SU-DHL-6 (cell line): ENCODE results near the gene DGLUCY.

Experiments used
- H2AFZ ChIP-seq: fragments of 200-600 bp; sonication (generic); 2 replicates; pipeline ENCODE4 v1.6.1; 2014; ENCODE audit warnings: low read depth, mild to moderate bottlenecking, moderate library complexity, mixed read lengths, antibody characterized with exemption, low read length; ENCODE audit not compliant: severe bottlenecking
- H3F3A ChIP-seq: fragments of 200-600 bp; shearing (Covaris generic); 2 replicates; pipeline ENCODE4 v1.6.0; 2016; ENCODE audit warnings: antibody characterized with exemption, mild to moderate bottlenecking; ENCODE audit not compliant: insufficient read depth
- H3K27ac ChIP-seq: fragments of 200-600 bp; sonication (generic); 2 replicates; pipeline ENCODE4 v1.5.1; 2016; ENCODE audit warnings: low read depth, mild to moderate bottlenecking, low read length, moderate library complexity, mixed read lengths
- H3K27me3 ChIP-seq: fragments of 200-600 bp; sonication (generic), shearing (Covaris generic); 2 replicates; pipeline ENCODE4 v1.6.0; 2014; ENCODE audit warnings: mild to moderate bottlenecking, low read length
- H3K36me3 ChIP-seq: fragments of 200-600 bp; sonication (generic); 2 replicates; pipeline ENCODE4 v1.6.1; 2014; ENCODE audit warnings: mild to moderate bottlenecking, low read length, mixed read lengths
- H3K4me2 ChIP-seq: fragments of 300-600, 200-600 bp; shearing (Covaris generic), sonication (generic); 2 replicates; pipeline ENCODE4 v1.6.0; 2014; ENCODE audit warnings: low read length, low read depth, mild to moderate bottlenecking; ENCODE audit not compliant: poor library complexity, severe bottlenecking
- H3K4me3 ChIP-seq: fragments of 200-600 bp; sonication (generic); 2 replicates; pipeline ENCODE4 v1.5.1; 2014; ENCODE audit warnings: antibody characterized with exemption, low read length, mild to moderate bottlenecking, mixed read lengths; ENCODE audit not compliant: insufficient read depth, poor library complexity, severe bottlenecking
- H3K79me2 ChIP-seq: fragments of 200-600 bp; sonication (generic); 2 replicates; pipeline ENCODE4 v1.6.1; 2014; ENCODE audit warnings: mild to moderate bottlenecking, low read length, moderate library complexity; ENCODE audit not compliant: insufficient read depth
- H3K9ac ChIP-seq: fragments of 200-600 bp; sonication (generic); 2 replicates; pipeline ENCODE4 v1.7.0; 2014; ENCODE audit warnings: mild to moderate bottlenecking, low read length
- H3K9me2 ChIP-seq: fragments of 200-600 bp; sonication (generic); replicated peaks from 2 replicates; pipeline ENCODE4 v1.6.1; 2014; ENCODE audit warnings: low read length; ENCODE audit not compliant: insufficient read depth
- H3K9me3 ChIP-seq: fragments of 200-600 bp; sonication (generic); 2 replicates; pipeline ENCODE4 v1.6.1; 2014; ENCODE audit warnings: low read length, mixed read lengths; ENCODE audit not compliant: insufficient read depth
- H4K20me1 ChIP-seq: fragments of 200-600 bp; sonication (generic); 2 replicates; pipeline ENCODE4 v1.6.1; 2014; ENCODE audit warnings: low read depth, mild to moderate bottlenecking, antibody characterized with exemption, low read length, moderate library complexity, mixed read lengths
- CTCF ChIP-seq: fragments of 200-600 bp; sonication (generic); IDR thresholded peaks from one replicate; pipeline ENCODE4 v1.5.1; 2017; ENCODE audit warnings: antibody characterized with exemption, mild to moderate bottlenecking, low read length, moderate library complexity; ENCODE audit not compliant: insufficient read depth, poor library complexity, severe bottlenecking
- EZH2phosphoT487 ChIP-seq: fragments of 200-600 bp; sonication (generic), shearing (Covaris generic); conservative IDR thresholded peaks from 2 replicates; pipeline ENCODE4 v1.6.1; 2018; ENCODE audit warnings: mild to moderate bottlenecking, antibody characterized with exemption, low read length, moderate library complexity, mixed read lengths

Gene DGLUCY

GRCh38 chr14:91249841-91250616 is 136.2 kb downstream of the DGLUCY start:
- no peaks in the 10 kb centered on the region for H3K36me3 ChIP-seq
- no peaks in the 10 kb centered on the region; the same call in 1 of the 2 replicates for H3F3A ChIP-seq
- no peaks in the 10 kb centered on the region for H3K27me3 ChIP-seq
- peak overlapping the region; percentile 50 for H2AFZ ChIP-seq
- H3K9me3 ChIP-seq: no peaks in the 10 kb centered on the region
- H3K9ac ChIP-seq: peak overlapping the region; percentile 13; the same call in 1 of the 2 replicates
- H3K79me2 ChIP-seq: no peaks in the 10 kb centered on the region
- no peaks in the 10 kb centered on the region for H4K20me1 ChIP-seq
- peak overlapping the region; percentile 56 for H3K27ac ChIP-seq
- H3K4me3 ChIP-seq: no peak overlapping the region
- H3K4me2 ChIP-seq: peak overlapping the region; percentile 32
- TF ChIP-seq EZH2phosphoT487 (no peak), CTCF (no peak)
- no peaks in the 10 kb centered on the region for H3K9me2 ChIP-seq

- no peak overlapping the region for H2AFZ ChIP-seq
These were observed 137.0 kb downstream of the DGLUCY start for GRCh38 chr14:91250912-91251311.

GRCh38 chr14:91252871-91253794 is 139.3 kb downstream of the DGLUCY start:
- Histone ChIP-seq H3K27me3 (no peaks in the 10 kb centered on the region), H4K20me1 (no peaks in the 10 kb centered on the region), H3K4me2 (peak overlapping the region; percentile 57), H2AFZ (peak overlapping the region; percentile 55), H3K27ac (no peak overlapping the region), H3K4me3 (peak overlapping the region; percentile 33), H3K79me2 (no peaks in the 10 kb centered on the region), H3K9me2 (no peaks in the 10 kb centered on the region), H3K36me3 (no peaks in the 10 kb centered on the region), H3F3A (no peaks in the 10 kb centered on the region; the same call in 1 of the 2 replicates), H3K9me3 (no peaks in the 10 kb centered on the region), H3K9ac (peak overlapping the region; percentile 44)
- TF ChIP-seq CTCF (no peak), EZH2phosphoT487 (no peak)

More at GRCh38 chr14:91250912-91251311, 137.0 kb downstream of the DGLUCY start:
- Histone ChIP-seq H3K9me3 (no peaks in the 10 kb centered on the region), H4K20me1 (no peaks in the 10 kb centered on the region), H3F3A (no peaks in the 10 kb centered on the region; the same call in 1 of the 2 replicates), H3K36me3 (no peaks in the 10 kb centered on the region), H3K9me2 (no peaks in the 10 kb centered on the region), H3K79me2 (no peaks in the 10 kb centered on the region), H3K4me3 (no peak overlapping the region), H3K4me2 (no peak overlapping the region), H3K27me3 (no peaks in the 10 kb centered on the region), H3K9ac (no peak overlapping the region), H3K27ac (peak overlapping the region; percentile 56; the same call in 1 of the 2 replicates)
- TF ChIP-seq EZH2phosphoT487 (no peak), CTCF (no peak)
